NB4 (cell line): Measurements from ENCODE around the gene SLC6A19.
"Not testable (repeated sequence)": the region's sequence is repeated elsewhere in the genome, so short reads cannot be mapped to it uniquely, and the experiment has no call there.

Experiments
- DNase-seq: peaks from one replicate; pipeline ENCODE4 v3.0.0; 2010; ENCODE audit warnings: low read depth
- H3K4me3 ChIP-seq: one replicate; pipeline ENCODE4 v1.5.1; 2011; ENCODE audit warnings: mild to moderate bottlenecking, low read depth, low read length, moderate library complexity
- MYC ChIP-seq: IDR thresholded peaks from 2 replicates; pipeline ENCODE4 v1.6.1; 2011; ENCODE audit warnings: low read depth, low read length
- POLR2A ChIP-seq: IDR thresholded peaks from 2 replicates; pipeline ENCODE4 v1.6.1; 2011; ENCODE audit warnings: mild to moderate bottlenecking; ENCODE audit not compliant: insufficient read length; ENCODE audit errors: extremely low read depth
- TF ChIP-seq, protein P1 (sequence below): IDR thresholded peaks from one replicate; pipeline ENCODE4 v1.5.1; 2012; ENCODE audit warnings: low read depth, low read length
- TF ChIP-seq, protein P2 (sequence below): IDR thresholded peaks from 2 replicates; pipeline ENCODE4 v1.6.1; 2011; ENCODE audit warnings: low read depth, low read length

Gene SLC6A19

GRCh38 chr5:1266791-1267190 lies 65.4 kb downstream of the SLC6A19 start:
- H3K4me3 ChIP-seq = no peak overlapping the region
- TF ChIP-seq POLR2A (no peak), MYC (no peak)
- TF ChIP-seq, protein P1, sequence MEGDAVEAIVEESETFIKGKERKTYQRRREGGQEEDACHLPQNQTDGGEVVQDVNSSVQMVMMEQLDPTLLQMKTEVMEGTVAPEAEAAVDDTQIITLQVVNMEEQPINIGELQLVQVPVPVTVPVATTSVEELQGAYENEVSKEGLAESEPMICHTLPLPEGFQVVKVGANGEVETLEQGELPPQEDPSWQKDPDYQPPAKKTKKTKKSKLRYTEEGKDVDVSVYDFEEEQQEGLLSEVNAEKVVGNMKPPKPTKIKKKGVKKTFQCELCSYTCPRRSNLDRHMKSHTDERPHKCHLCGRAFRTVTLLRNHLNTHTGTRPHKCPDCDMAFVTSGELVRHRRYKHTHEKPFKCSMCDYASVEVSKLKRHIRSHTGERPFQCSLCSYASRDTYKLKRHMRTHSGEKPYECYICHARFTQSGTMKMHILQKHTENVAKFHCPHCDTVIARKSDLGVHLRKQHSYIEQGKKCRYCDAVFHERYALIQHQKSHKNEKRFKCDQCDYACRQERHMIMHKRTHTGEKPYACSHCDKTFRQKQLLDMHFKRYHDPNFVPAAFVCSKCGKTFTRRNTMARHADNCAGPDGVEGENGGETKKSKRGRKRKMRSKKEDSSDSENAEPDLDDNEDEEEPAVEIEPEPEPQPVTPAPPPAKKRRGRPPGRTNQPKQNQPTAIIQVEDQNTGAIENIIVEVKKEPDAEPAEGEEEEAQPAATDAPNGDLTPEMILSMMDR = no peak
- TF ChIP-seq, protein P2, sequence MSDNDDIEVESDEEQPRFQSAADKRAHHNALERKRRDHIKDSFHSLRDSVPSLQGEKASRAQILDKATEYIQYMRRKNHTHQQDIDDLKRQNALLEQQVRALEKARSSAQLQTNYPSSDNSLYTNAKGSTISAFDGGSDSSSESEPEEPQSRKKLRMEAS = no peak
- DNase-seq = no peak

- not testable (repeated sequence) for DNase-seq, H3K4me3 ChIP-seq
Measured at GRCh38 chr5:1267464-1267863, 66.1 kb downstream of the SLC6A19 start.

DNA sequence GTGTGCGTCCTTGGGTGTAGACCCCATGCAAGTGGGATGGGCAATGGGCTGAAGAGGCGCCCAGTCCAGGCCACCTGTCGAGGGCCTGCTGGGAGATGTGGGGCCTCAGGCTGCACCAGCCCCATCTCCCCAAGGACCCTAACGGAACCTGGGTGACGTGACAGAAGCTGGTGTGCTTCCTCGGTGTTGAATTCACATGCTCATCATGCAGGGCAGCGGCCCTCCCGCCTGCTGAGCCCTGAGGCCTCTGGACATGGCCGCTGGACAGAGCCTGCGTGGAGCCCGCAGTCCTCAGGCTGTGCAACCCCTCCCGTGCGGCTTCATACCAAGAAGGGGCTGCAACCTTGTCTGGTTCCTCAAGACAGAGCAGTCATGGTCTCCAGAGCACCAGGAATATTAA lies 66.7 kb downstream of the SLC6A19 start:
- DNase-seq = no peak
- H3K4me3 ChIP-seq = no peak overlapping the region
- TF ChIP-seq, protein P1 = no peak
- TF ChIP-seq POLR2A (no peak), MYC (no peak)
- TF ChIP-seq, protein P2 = no peak

GRCh38 chr5:1268666-1269065 lies 67.3 kb downstream of the SLC6A19 start:
- H3K4me3 ChIP-seq = no peak overlapping the region
- TF ChIP-seq MYC (no peak), POLR2A (no peak)
- TF ChIP-seq, protein P2 = no peak
- DNase-seq = no peak

GRCh38 chr5:1270426-1270825 lies 69.0 kb downstream of the SLC6A19 start:
- DNase-seq = no peak
- no peak for TF ChIP-seq MYC
- TF ChIP-seq, protein P1 = no peak
- TF ChIP-seq, protein P2 = no peak
- H3K4me3 ChIP-seq = no peak overlapping the region

GRCh38 chr5:1270933-1271914 lies 69.8 kb downstream of the SLC6A19 start:
- DNase-seq = no peak
- H3K4me3 ChIP-seq = no peak overlapping the region
- TF ChIP-seq MYC (no peak), POLR2A (no peak)
- TF ChIP-seq, protein P2 = no peak
- TF ChIP-seq, protein P1 = no peak

GRCh38 chr5:1272201-1272600 lies 70.8 kb downstream of the SLC6A19 start:
- no peak for DNase-seq
- no peak overlapping the region for H3K4me3 ChIP-seq
- no peak for TF ChIP-seq MYC
- TF ChIP-seq, protein P1 = no peak
- TF ChIP-seq POLR2A = no peak
- TF ChIP-seq, protein P2 = no peak
